OCI-LY1 (cell line): Measurements from ENCODE around the gene UNC119B.

ENCODE experiments used
- EZH2 ChIP-seq: fragments of 200-600 bp; sonication (generic), shearing (Covaris generic); IDR thresholded peaks from 2 replicates; pipeline ENCODE4 v1.8.0; 2017; ENCODE audit warnings: borderline replicate concordance, mixed run types, mild to moderate bottlenecking, antibody characterized with exemption, low read length, moderate library complexity, mixed read lengths
- TF ChIP-seq, protein P1 (sequence below): fragments of 200-600 bp; sonication (generic), shearing (Covaris generic); IDR thresholded peaks from 2 replicates; pipeline ENCODE4 v1.5.1; 2017; ENCODE audit warnings: mild to moderate bottlenecking, antibody characterized with exemption, low read length, moderate library complexity, mixed read lengths

DNA sequence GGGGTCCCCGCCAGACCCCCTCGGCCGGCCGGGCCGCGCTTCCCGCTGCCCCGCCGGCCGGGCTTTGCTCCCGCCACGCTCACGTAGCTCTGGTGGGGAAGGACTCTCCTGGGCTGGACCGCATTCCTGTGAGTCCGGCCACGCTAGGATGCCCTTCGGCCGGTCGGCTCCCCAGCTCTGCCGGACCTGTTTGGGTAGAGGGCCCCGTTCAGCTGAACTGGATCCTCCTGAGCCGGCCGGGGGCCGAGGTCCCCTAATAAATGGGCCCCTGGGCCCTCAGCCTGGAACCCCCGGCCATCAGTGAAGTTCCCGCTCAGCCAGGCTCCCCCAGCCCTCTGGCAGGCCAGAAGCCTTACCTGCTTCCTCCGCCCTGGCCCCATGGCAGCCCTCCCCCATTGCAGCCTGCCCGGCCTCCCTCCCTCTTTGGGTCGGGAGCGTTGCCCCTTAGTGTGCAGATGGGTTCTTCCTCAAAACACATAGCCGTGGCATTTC is 593 bp downstream of the UNC119B start:
- TF ChIP-seq EZH2 = no peak
- TF ChIP-seq, protein P1, sequence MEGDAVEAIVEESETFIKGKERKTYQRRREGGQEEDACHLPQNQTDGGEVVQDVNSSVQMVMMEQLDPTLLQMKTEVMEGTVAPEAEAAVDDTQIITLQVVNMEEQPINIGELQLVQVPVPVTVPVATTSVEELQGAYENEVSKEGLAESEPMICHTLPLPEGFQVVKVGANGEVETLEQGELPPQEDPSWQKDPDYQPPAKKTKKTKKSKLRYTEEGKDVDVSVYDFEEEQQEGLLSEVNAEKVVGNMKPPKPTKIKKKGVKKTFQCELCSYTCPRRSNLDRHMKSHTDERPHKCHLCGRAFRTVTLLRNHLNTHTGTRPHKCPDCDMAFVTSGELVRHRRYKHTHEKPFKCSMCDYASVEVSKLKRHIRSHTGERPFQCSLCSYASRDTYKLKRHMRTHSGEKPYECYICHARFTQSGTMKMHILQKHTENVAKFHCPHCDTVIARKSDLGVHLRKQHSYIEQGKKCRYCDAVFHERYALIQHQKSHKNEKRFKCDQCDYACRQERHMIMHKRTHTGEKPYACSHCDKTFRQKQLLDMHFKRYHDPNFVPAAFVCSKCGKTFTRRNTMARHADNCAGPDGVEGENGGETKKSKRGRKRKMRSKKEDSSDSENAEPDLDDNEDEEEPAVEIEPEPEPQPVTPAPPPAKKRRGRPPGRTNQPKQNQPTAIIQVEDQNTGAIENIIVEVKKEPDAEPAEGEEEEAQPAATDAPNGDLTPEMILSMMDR = no peak
